ENCODE data around the gene PPM1H.
A peak's percentile ranks its signal among the peaks of the same experiment; 100 is the strongest.
"Not testable (repeated sequence)": the region's sequence is repeated elsewhere in the genome, so short reads cannot be mapped to it uniquely, and the experiment has no call there.

Gene PPM1H

DNA sequence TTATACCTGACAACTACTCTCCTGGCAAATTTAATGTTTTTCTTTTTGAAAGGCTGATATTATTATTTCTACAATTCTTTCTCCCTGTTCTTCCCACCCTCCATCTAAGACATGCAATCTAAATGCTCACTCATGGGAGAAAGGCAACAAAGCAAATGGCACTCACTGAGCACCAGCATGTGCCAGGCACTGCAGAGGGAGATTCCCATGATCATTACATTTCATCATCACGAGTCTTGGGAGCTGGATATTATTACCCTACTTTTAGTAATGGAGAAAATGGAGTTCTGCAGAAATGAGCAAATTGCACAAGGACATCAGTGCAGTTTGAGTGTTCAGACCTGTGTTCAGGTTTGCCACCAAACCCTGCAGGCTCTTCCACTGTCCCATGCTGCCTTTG is 27.9 kb downstream of the PPM1H start:
- no peak for DNase-seq

GRCh38 chr12:62903151-62903550 is 31.8 kb downstream of the PPM1H start:
- peak; percentile 41 for DNase-seq

DNA sequence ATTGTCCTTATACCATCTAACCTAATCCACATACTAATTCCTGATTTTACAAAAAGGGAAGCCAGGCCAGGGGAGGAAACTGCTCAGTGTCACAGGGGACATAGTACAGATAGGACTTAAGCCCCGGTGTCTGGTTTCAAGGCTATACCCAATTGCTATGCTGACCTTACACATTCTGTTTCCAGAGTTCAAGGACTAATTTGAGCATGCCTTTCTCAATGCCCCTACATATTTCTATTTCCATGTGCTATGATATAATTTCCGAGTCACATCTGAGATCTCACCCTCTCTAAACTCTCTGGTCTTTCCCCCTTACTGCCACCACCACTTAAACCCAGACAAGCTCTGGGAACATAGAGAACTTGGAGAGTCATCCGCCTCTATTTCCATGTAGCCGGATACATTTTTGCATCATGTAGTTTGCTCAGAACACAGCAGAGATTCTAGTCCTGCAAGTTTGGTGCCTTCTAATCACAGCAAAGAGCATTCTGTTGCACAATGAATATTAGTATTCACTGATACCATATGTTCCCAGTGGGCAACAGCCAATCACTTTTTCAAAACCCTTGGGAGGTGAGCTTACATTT is 34.2 kb downstream of the PPM1H start:
- DNase-seq, result peak; percentile 50

- DNase-seq, result no peak
Measured at GRCh38 chr12:62899568-62900390, 35.2 kb downstream of the PPM1H start.

DNA sequence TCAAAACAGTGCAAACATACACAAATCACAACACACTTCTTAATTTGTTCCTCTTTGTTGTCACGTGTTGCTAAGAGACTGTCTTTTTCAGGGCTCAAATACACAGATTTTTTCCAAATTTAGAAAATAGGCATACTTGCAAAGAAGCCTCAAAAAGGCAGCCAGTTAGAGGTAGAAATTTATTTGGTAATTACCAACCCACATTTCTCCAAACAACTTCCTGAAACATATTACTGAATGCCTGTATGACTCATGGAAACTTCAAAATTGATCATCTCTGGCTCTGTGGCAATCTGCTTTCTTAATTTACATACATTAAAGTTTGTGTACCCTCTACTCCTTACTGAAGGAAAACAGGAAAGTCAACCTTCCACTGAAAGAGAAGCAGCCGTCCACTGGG is 36.4 kb downstream of the PPM1H start:
- no peak for DNase-seq

DNA sequence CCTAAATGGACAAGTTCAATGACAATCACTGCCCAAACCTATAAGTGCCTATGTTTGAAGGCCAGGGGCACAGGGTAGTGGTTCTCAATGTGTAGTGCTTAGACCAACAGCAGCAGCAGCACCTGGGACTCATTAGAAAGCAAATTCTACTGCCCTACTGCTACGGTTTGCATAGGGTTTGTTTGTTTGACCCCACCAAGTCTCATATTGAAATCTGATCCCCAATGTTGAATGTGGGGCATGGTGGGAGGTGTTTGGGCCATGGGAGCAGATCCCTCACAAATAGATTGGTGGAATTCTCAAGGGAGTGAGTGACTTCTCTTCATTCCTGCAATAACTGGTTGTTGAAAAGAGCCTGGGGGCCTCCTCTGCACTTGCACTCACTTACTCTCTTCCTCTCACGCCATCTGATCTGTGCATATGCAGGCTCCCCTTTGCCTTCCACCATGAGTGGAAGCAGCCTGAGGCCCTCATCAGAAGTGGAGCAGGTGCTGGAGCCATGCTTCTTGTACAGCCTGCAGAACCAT is 39.5 kb downstream of the PPM1H start:
- no peak for DNase-seq

DNA sequence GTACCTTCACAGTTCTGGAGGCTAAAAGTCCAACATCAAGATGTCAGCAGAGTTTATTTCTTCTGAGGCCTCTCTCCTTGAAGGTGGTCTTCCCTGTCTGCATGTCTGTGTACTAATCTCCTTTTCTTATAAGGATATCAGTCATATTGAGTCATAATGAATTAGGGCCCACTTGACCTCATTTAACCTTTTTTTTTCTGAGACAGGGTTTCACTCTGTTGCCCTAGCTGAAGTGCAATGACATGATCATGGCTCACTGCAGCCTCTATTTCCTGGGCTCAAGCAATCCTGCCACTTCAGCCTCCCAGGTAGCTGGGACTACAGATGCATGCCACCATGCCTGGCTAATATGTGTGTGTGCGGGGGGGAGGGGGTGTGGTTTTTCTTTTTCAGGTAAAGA is 41.7 kb downstream of the PPM1H start:
- no peak for DNase-seq

GRCh38 chr12:62891805-62892549 is 43.0 kb downstream of the PPM1H start:
- no peak for DNase-seq

DNA sequence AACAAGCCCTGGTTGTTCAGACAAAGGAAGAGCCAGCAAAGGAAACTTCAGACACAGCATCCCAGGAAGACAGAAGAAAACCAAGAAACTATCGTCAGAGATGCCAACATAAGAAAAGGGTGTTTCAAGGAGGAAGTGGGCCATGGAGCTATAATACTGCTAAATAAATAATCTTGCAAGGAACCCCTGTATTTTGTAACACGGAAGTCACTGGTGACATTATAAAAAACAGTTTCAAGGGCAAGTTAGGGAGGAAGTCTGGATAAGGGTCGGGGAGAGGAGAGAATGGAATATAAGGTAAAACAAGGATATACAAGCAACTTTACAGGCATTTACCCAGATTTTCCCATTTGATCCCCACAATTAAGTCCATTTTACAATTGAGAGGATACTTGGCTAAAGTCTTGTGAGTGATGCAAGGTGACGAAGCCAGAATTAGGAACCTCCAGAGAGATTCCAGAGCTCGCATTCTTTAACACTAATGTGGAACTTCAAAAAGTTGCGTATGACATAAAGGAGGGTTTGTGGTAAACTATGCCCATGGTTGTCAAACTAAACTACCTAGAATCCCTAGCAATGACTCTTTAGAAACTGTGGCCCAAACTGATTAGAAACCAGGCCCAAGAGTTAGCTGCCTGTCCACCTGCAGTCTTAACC is 46.4 kb downstream of the PPM1H start:
- no peak for DNase-seq

GRCh38 chr12:62886796-62887195 is 48.2 kb downstream of the PPM1H start:
- DNase-seq, result no peak

GRCh38 chr12:62885242-62885641 is 49.7 kb downstream of the PPM1H start:
- DNase-seq, result no peak

DNA sequence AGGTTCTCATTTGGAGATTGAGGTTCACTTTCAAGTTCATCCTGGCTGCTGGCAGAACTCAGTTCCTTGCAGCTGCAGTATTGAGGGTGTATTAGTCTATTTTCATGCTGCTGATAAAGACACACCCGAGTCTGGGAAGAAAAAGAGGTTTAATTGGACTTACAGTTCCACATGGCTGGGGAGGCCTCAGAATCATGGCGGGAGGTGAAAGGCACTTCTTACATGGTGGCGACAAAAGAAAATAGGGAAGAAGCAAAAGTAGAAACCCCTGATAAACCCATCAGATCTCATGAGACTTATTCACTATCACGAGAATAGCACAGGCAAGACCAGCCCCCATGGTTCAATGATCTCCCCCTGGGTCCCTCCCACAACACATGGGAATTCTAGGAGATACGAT is 50.1 kb downstream of the PPM1H start:
- DNase-seq, result not testable (repeated sequence)

DNA sequence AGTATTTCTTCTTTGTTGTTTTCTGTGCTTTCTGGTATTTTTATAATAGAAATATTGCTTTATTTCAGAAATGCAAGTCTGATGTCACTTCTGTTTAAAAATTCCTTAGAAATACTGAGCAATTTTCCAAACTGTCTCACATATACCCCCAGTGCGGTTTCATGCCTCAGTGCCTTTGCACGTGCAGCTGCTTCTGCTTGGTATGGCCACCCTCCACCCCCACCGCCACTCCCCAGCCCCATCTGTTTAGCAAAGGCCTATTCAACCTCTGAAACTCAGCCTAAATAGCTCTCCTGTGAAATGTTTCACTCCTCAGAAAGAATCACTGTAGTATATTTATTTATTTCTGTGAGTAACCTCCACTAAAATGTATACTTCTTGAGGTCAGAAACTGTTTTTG is 52.3 kb downstream of the PPM1H start:
- DNase-seq, result no peak

DNA sequence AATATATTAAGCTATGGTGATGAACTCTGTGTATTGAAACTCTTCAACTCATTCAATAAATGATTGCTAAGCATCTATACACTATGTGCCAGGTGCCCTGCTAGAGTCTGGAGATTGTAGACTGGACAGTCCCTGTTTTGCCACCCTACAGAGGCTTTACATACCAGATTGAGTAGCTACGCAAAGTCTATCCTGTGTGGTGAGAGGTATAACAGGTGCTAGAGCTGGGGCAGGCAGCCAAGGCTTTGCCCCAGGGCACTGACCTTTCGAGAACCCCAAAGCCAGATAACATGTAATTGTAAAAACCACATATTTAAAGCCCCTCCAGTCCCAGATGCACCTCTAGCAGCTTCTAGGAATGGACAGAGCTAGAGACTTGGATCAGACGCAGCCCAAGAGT is 52.8 kb downstream of the PPM1H start:
- DNase-seq, result no peak

DNA sequence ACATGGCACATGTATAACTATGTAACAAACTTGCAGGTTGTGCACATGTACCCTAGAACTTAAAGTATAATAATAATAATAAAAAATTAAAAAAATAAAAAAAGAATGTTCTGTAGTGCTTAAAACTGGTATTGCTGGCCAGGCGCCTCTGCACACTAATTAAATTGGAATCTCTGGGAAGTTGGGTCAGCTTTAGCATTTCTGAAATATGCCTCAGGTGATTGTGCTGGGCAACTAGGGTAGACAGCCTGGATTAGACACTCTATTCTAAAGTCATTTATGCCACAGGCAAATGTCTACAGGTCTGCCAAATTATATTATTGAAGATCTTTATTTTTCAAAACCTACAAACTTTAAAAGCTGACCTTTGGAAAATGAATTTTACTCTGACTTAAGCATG is 55.3 kb downstream of the PPM1H start:
- DNase-seq, result no peak

GRCh38 chr12:62879228-62879627 is 55.7 kb downstream of the PPM1H start:
- DNase-seq, result not testable (repeated sequence)

DNA sequence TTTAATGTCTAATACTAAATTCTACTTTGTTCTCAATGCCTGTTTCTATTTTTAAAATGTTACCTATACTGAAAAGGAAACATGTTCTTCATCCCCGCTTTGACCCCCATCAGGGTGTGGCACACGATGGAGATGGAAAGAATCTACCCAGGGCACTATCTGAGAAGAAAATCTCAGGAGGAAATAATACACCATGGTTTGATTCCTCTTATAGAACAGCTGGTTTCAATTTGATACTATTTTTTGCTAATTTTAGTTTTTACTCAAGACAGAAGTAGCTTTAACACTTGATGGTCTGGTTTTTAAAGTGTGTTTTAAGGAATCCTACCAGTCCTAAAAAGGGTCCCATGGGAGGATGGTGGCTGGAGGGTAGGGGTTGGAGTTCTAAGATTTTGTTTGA is 56.7 kb downstream of the PPM1H start:
- DNase-seq, result no peak

DNA sequence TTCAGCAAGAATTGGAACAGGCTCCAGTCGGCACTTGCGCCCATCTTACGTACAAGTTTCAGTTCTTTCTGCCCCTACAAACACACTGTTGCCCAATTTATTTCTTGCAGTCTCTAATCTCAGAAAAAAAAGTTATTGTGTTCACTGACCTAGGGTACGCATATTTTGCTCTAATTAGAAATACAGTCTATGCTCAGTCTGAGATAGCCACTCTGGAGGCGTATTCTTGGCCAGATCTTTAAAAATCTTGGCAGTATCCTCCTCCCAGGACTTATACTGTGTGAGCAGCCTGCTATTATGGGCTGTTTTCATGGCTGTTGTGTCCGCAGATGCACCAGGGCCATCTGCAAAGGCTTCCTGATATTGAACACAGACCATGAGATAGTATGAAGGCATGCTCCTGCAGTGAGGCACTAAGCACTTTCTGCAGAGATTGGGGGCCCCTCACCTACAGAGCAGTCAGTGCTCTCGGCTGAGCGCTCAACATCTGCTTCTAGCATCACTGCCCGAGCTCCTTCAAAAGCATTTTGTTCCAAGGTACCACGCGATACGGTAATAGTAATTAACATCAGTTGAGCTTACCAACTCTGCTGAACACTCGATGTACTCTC is 57.9 kb downstream of the PPM1H start:
- DNase-seq, result no peak

DNA sequence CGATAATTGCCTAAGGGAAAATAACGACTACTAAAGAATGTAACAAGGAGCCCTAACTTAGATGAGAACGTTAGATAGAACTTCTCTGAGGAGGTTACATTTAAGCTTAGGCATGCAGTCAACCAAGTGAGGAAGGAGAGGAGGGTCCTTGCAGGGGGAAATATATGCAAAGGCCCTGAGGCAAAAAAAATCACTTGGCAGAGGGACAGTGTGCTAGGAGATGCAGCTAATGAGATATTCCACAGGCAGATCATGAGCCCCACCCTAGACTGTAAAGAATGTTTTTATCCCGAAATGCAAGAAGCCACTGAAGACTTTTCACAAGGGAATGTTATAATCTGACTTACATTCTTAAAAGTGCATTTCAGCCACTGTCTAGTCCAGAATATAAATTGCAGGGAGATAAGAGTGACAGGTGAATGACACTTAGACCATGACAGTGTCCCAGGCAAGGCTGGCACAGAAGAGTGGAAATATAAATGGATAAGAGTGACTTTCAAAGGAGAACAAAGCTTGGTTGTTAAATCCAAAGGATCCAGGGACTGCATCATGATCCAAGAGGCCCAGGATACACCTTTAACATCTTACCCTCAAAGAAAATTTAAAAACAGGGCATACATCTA is 61.0 kb downstream of the PPM1H start:
- DNase-seq, result no peak

DNA sequence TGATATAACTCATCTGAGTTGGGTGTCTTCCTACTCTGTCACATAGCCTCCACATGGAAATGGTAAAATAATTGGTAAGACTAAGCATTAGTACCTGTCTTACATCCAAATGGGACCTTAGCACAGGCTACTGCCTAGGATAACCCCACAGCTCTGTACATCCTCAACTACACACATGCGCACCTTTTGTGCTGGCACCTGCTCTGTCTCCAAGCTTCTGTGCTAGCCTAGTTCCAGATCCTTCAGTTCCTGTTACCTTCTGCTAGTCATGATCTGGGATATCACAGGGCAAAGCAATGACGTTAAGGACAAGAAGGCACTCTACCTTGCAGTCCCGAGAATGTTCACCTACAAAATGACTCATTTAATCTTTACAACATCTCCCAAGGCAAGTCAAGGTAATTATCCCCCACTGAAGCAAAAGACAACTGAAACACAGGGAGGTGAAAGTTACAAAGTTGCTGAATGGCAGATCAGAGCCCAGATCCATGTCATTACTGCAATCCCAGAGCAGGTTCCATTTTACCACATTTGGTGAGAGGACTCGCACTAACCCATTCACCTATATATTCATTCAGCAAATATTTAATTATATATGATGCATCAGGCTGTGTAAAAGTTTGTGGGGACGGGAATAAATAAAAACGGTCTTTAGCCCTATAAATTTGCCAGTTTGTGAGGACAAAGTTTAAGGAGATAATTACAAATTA is 61.7 kb downstream of the PPM1H start:
- DNase-seq, result no peak

DNA sequence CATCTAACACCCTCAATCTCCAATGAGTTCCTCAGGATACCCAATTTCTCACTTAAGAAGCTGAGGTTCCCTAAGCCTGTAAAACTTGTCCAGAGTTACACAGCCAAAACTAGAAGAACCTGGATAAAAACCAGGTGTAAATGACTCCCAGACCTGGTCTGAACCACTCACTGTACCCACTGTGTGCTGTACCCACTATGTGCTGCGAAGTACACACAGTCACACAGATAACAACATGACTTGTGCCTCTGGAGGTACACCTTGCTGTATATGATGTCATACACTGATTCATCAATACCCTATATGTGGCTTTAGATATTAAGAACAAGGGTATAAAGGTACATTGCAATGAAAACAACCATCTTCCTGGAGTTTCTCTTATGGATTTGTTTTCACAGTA is 66.1 kb downstream of the PPM1H start:
- no peak for DNase-seq
